Nephron progenitor cell (in vitro differentiated cells): ENCODE measurements around the gene ZNF25.
"Not testable (repeated sequence)": the region's sequence is repeated elsewhere in the genome, so short reads cannot be mapped to it uniquely, and the experiment has no call there.

Source experiments
- DNase-seq: peaks from one replicate; pipeline ENCODE4 v3.0.0; 2021
- H3K27ac Mint-ChIP-seq: 2 replicates; pipeline ENCODE4 v1.8.0; 2021; ENCODE audit warnings: mild to moderate bottlenecking, moderate library complexity, mixed read lengths
- H3K27me3 Mint-ChIP-seq: 2 replicates; pipeline ENCODE4 v1.8.0; 2021; ENCODE audit warnings: mild to moderate bottlenecking, low read depth, mixed read lengths; ENCODE audit not compliant: poor library complexity
- H3K36me3 Mint-ChIP-seq: 2 replicates; pipeline ENCODE4 v1.8.0; 2021; ENCODE audit warnings: low read depth, mixed read lengths
- H3K4me1 Mint-ChIP-seq: 2 replicates; pipeline ENCODE4 v1.8.0; 2021; ENCODE audit warnings: mixed read lengths
- H3K4me3 Mint-ChIP-seq: 2 replicates; pipeline ENCODE4 v1.8.0; 2021; ENCODE audit warnings: mild to moderate bottlenecking, moderate library complexity, mixed read lengths
- H3K9me3 Mint-ChIP-seq: 2 replicates; pipeline ENCODE4 v1.8.0; 2021; ENCODE audit warnings: mild to moderate bottlenecking, moderate library complexity, mixed read lengths
- CTCF ChIP-seq: fragments of 200-600 bp; sonication (generic); IDR thresholded peaks from 2 replicates; pipeline ENCODE4 v1.5.0; 2021; ENCODE audit warnings: antibody characterized with exemption

ZNF25 gene

GRCh38 chr10:38007551-38007950 lies 31.1 kb upstream of the ZNF25 start:
- Mint-ChIP-seq H3K36me3 (peaks cover 10% of the 10 kb centered on the region), H3K4me3 (no peak overlapping the region), H3K4me1 (peaks cover 24% of the 10 kb centered on the region), H3K27ac (no peak overlapping the region), H3K27me3 (peaks cover 16% of the 10 kb centered on the region), H3K9me3 (peaks cover 19% of the 10 kb centered on the region)
- TF ChIP-seq CTCF: no peak
- no peak for DNase-seq

- peaks cover 13% of the 10 kb centered on the region for H3K27me3 Mint-ChIP-seq
- H3K4me3 Mint-ChIP-seq: no peak overlapping the region
- DNase-seq: no peak
- no peak overlapping the region for H3K27ac Mint-ChIP-seq
- H3K4me1 Mint-ChIP-seq: no peaks in the 10 kb centered on the region
- peaks cover 27% of the 10 kb centered on the region for H3K9me3 Mint-ChIP-seq
- TF ChIP-seq CTCF: no peak
- H3K36me3 Mint-ChIP-seq: no peaks in the 10 kb centered on the region
Measured at GRCh38 chr10:38003588-38003987, 27.1 kb upstream of the ZNF25 start.

- Mint-ChIP-seq H3K4me1 (no peaks in the 10 kb centered on the region), H3K36me3 (no peaks in the 10 kb centered on the region), H3K27me3 (peaks cover 11% of the 10 kb centered on the region), H3K9me3 (peaks cover 22% of the 10 kb centered on the region), H3K27ac (no peak overlapping the region), H3K4me3 (no peak overlapping the region)
- TF ChIP-seq CTCF: no peak
- no peak for DNase-seq
Measured at GRCh38 chr10:38003026-38003425, 26.6 kb upstream of the ZNF25 start.

- peaks cover 29% of the 10 kb centered on the region for H3K9me3 Mint-ChIP-seq
- not testable (repeated sequence) for H3K36me3 Mint-ChIP-seq, DNase-seq, H3K27me3 Mint-ChIP-seq, H3K4me1 Mint-ChIP-seq, H3K4me3 Mint-ChIP-seq, H3K27ac Mint-ChIP-seq
Measured at GRCh38 chr10:38000474-38000873, 24.0 kb upstream of the ZNF25 start.

GRCh38 chr10:37998920-37999319 lies 22.5 kb upstream of the ZNF25 start:
- peaks cover 38% of the 10 kb centered on the region for H3K9me3 Mint-ChIP-seq
- not testable (repeated sequence) for H3K4me1 Mint-ChIP-seq, H3K36me3 Mint-ChIP-seq, DNase-seq, H3K27ac Mint-ChIP-seq, H3K27me3 Mint-ChIP-seq, H3K4me3 Mint-ChIP-seq

GRCh38 chr10:37992083-37992482 lies 15.6 kb upstream of the ZNF25 start:
- Mint-ChIP-seq H3K9me3 (peaks cover 72% of the 10 kb centered on the region), H3K4me3 (no peak overlapping the region), H3K36me3 (peaks cover 3% of the 10 kb centered on the region), H3K4me1 (no peaks in the 10 kb centered on the region), H3K27me3 (peaks cover 6% of the 10 kb centered on the region), H3K27ac (no peak overlapping the region)
- no peak for DNase-seq
- TF ChIP-seq CTCF: no peak

GRCh38 chr10:37991655-37992054 lies 15.2 kb upstream of the ZNF25 start:
- Mint-ChIP-seq H3K27me3 (peaks cover 7% of the 10 kb centered on the region), H3K9me3 (peaks cover 76% of the 10 kb centered on the region), H3K27ac (no peak overlapping the region), H3K4me1 (no peaks in the 10 kb centered on the region), H3K4me3 (no peak overlapping the region), H3K36me3 (peaks cover 5% of the 10 kb centered on the region)
- no peak for DNase-seq
- TF ChIP-seq CTCF: no peak
